ENCODE results near the gene RAMP3. TPM values are rescaled to one million over a fixed set of nuclear protein-coding genes. Genes with fewer than 3 reads are reported as not detected.

The RAMP3 gene
- polyA plus RNA-seq, 1 donor: 5.1 TPM

- no CpG with 5 or more reads among the region's 4 CpGs for WGBS (ENCODE audit: insufficient coverage, low lambda C conversion rate)
- H3K4me1 ChIP-seq (ENCODE audit: control insufficient read depth, insufficient read depth, low read length): no peaks in the 10 kb centered on the region
- DNase-seq: no peak
- no peak overlapping the region for H3K4me3 ChIP-seq (ENCODE audit: low read length)
- H3K9me3 ChIP-seq (ENCODE audit: control insufficient read depth, low read depth, low read length): no peaks in the 10 kb centered on the region
- no peaks in the 10 kb centered on the region for H3K36me3 ChIP-seq (ENCODE audit: control insufficient read depth, insufficient read depth, low read length)
- no peak overlapping the region for H3K27ac ChIP-seq (ENCODE audit: low read length)
- no peaks in the 10 kb centered on the region for H3K27me3 ChIP-seq (ENCODE audit: control insufficient read depth, insufficient read depth, low read length)
These were observed 73.1 kb downstream of the RAMP3 start for GRCh38 chr7:45230611-45231165.

GRCh38 chr7:45233249-45233775 lies 75.7 kb downstream of the RAMP3 start:
- Histone ChIP-seq H3K9me3 (ENCODE audit: control insufficient read depth, low read depth, low read length) (no peaks in the 10 kb centered on the region), H3K4me3 (ENCODE audit: low read length) (no peak overlapping the region), H3K27ac (ENCODE audit: low read length) (no peak overlapping the region), H3K27me3 (ENCODE audit: control insufficient read depth, insufficient read depth, low read length) (peaks cover 6% of the 10 kb centered on the region), H3K4me1 (ENCODE audit: control insufficient read depth, insufficient read depth, low read length) (no peaks in the 10 kb centered on the region), H3K36me3 (ENCODE audit: control insufficient read depth, insufficient read depth, low read length) (no peaks in the 10 kb centered on the region)
- no CpG with 5 or more reads among the region's 1 CpG for WGBS (ENCODE audit: insufficient coverage, low lambda C conversion rate)
- DNase-seq: no peak

Other genes starting within 250 kb of the RAMP3 start
- 2.2 TPM for gene MYO1G, start 178.8 kb upstream of the RAMP3 start, polyA plus RNA-seq
- 19.5 TPM for gene CCM2, start 157.6 kb upstream of the RAMP3 start, polyA plus RNA-seq
- gene NACAD, start 68.8 kb upstream of the RAMP3 start, polyA plus RNA-seq: 7.2 TPM
- 67.4 TPM for gene TBRG4, start 46.1 kb upstream of the RAMP3 start, polyA plus RNA-seq

All from large intestine (tissue), 3 donors.